GM10266 (cell line): ENCODE measurements around the gene CMPK2.
A peak's percentile ranks its signal among the peaks of the same experiment; 100 is the strongest.

Experiments used
- DNase-seq: peaks from one replicate; pipeline ENCODE4 v3.0.0; 2012; ENCODE audit errors: extremely low spot score
- TF ChIP-seq, protein P1 (sequence below): IDR thresholded peaks from 2 replicates; pipeline ENCODE4 v1.5.1; 2012; ENCODE audit warnings: mild to moderate bottlenecking, low read depth; ENCODE audit not compliant: control insufficient read depth, insufficient read depth; ENCODE audit errors: missing control alignments

Gene CMPK2

GRCh38 chr2:6828299-6828584 is 37.5 kb downstream of the CMPK2 start:
- DNase-seq, result no peak
- TF ChIP-seq, protein P1, sequence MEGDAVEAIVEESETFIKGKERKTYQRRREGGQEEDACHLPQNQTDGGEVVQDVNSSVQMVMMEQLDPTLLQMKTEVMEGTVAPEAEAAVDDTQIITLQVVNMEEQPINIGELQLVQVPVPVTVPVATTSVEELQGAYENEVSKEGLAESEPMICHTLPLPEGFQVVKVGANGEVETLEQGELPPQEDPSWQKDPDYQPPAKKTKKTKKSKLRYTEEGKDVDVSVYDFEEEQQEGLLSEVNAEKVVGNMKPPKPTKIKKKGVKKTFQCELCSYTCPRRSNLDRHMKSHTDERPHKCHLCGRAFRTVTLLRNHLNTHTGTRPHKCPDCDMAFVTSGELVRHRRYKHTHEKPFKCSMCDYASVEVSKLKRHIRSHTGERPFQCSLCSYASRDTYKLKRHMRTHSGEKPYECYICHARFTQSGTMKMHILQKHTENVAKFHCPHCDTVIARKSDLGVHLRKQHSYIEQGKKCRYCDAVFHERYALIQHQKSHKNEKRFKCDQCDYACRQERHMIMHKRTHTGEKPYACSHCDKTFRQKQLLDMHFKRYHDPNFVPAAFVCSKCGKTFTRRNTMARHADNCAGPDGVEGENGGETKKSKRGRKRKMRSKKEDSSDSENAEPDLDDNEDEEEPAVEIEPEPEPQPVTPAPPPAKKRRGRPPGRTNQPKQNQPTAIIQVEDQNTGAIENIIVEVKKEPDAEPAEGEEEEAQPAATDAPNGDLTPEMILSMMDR, result peak; percentile 11

DNA sequence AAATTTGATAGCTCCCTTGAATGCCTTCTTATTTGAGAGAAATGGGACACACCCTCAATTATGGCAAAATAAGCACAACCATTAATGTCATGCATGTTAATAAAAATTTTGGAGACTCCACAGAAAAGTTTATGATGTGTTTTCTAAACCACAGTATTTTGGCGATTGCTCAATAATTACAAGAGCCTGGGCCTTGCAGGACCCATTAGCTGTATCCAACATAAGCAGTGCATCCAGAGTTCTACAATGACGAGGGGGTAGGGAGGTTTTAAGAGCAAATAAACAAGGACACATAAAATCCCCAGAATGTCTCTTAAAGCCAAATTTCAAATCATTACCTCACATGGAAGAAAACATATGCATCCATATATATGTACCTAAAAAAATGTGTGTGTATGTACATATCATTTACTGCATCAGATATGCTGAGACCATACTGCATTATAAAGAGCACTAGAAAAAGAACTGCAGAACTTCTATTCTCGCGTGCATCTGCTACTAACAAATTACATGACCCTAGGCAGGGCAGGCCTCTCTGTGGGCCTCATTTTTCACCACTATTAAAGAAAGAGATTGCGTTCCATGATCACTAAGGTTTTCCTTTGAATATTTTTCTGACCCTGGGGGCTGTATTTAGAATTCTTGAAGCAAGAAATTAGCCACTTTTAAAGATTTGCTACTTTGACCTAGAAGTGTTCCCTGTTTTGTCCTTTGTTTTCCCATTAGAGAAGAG is 38.0 kb downstream of the CMPK2 start:
- TF ChIP-seq, protein P1, result no peak
- no peak for DNase-seq

DNA sequence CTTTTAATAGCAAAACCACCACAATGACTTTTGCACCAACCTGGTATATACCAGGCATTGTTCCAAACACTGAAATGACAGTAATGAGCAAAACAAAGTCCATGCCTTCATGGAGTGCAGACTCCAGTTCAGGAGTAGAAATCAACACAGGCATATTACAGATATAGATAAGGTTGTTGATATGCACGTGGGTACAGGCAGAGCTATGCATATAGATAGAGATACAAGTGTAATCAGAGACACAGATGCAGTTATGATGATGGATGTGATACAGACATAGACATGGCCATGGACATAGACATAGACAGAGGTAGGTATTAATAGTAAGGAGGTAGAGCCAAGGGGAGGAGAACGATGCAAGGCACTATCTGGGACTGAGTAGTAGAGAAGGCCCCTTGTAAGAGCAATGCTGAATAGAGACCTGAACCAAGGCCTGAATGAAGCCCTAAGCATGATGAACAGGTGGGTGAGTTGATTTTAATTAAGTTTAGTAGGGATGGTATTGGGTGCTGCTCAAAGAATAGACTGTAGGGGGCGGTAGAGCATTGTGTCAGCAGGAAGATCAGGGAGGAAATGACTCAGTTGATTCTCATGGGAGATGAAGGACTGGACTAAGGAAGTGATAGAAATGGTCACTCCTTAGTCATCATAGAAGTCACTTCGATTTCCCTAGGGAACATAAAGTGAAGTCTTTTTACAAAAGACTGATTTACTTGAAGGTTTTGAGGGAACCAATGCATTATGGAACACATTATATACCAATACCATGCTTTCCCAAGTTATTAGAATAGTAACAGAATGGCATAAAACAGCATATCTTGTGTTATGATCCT is 39.4 kb downstream of the CMPK2 start:
- TF ChIP-seq, protein P1, result peak; percentile 69
- peak; percentile 57 for DNase-seq

DNA sequence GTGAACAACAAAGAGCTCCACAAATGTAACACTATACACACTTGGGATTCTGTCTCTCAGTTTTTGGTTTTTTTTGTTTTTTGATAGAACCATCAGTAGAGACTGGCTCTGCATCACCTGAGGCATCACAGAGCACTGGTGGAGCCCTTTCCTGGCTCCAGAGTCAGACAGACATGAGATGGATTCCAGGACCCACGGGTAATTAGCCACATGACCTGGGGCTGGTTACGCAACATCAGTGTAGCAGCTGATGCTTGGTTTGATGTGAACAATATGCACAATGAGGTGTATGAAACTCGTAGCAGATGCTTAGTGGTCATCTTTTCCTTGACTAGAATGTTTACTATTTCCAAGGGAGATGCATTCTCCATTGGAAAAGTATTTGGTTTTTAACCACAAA is 40.7 kb downstream of the CMPK2 start:
- DNase-seq, result no peak
- TF ChIP-seq, protein P1, result no peak

GRCh38 chr2:6823111-6823510 is 42.6 kb downstream of the CMPK2 start:
- TF ChIP-seq, protein P1, result no peak
- no peak for DNase-seq

GRCh38 chr2:6822406-6822805 is 43.3 kb downstream of the CMPK2 start:
- TF ChIP-seq, protein P1, result no peak
- DNase-seq, result no peak
